Heart left ventricle (tissue), 13 donors: ENCODE measurements around the gene ZNF658.
"Not testable (repeated sequence)": the region's sequence is repeated elsewhere in the genome, so short reads cannot be mapped to it uniquely, and the experiment has no call there.

Source experiments
- CTCF ChIP-seq, 12 donors: fragments of 200-600 bp; sonication (generic) in 4 of 12; IDR thresholded peaks; one replicate each; pipeline versions ENCODE4 v1.5.0 to v1.8.0; 2018 to 2022; ENCODE audit warnings: antibody characterized with exemption in 12 of 12, mild to moderate bottlenecking in 5 of 12
- POLR2A ChIP-seq, 2 donors: fragments of 450-650 bp; IDR thresholded peaks; one replicate each; pipeline ENCODE4 v1.6.1; 2017; ENCODE audit warnings: antibody characterized with exemption in 2 of 2, mild to moderate bottlenecking in 2 of 2, moderate library complexity in 2 of 2
- donor health status: ischemic (EF 13 %, LVEDD 7.1; RV severe dilation, severe dysfunction).
- donor health status: DM: no; HTN: yes; CAD: no.
- donor health status: DM: no; HTN: no; CAD: no.
- donor health status: ischemic (EF 25% LVEDD 6.9; RV normal size, moderate dysfunction).
- donor health status: ischemic (EF 25% LVEDD 5.7; RV mildly dilated, moderate dysfunction).
- donor health status: ischemic (EF 35%, LVEDD 5.7; RV mildly dilated, moderate dysfunction).
- donor health status: nonischemic (EF 11% LVEDD 7.7; RV severe dilation, severe dysfunction).
- donor health status: DM: yes; HTN: yes; CAD: no.
- donor health status: PGD.
- donor health status: ischemic (EF 29% LVEDD 5.4; RV normal size, mild dysfunction).
- donor health status: nonischemic (EF 23%, LVEDD 6.1; RV moderate dilation, normal function).

- not testable (repeated sequence) for TF ChIP-seq CTCF, POLR2A (IDR thresholded peaks at IDR 0.05)
Observed at GRCh38 chr9:66939878-66940830, 39.6 kb downstream of the ZNF658 start.
